H4 (cell line): ENCODE data around the gene S1PR3. TPM values are rescaled to one million over a fixed set of nuclear protein-coding genes. Genes with fewer than 3 reads are reported as not detected.

ENCODE experiments used
- DNase-seq: peaks from one replicate; pipeline ENCODE4 v3.0.0-alpha.2; 2015; ENCODE audit warnings: low spot score
- total RNA-seq: library from RNA; depleted of rRNA; stranded (reverse); fragments of >200 nt; shearing (Covaris generic); gene quantifications from 2 replicates; pipeline ENCODE4 v1.2.3, GENCODE V29; 2014; rRNA removed

The S1PR3 gene
- total RNA-seq, 1 experiment from 2014 or later = 44.8 TPM

DNA sequence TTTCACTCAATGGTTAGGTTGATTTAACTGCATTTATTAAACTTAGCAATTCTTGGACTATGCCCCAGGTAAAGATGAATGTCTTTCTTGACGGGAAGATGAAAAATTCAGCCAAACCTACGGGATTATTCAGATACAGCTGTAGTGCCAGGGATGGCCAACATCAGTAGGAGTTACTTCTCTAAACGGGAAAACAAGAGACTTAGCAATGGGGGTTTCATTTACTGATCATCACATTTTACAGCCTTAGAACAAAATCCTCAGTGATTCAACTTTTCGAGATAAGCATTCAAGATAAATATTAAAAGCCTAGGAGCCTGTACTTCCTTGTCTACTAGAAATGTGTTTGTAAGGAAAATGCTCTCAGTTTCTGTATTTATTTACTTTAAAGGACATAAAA is 46.1 kb downstream of the S1PR3 start:
- no peak for DNase-seq

DNA sequence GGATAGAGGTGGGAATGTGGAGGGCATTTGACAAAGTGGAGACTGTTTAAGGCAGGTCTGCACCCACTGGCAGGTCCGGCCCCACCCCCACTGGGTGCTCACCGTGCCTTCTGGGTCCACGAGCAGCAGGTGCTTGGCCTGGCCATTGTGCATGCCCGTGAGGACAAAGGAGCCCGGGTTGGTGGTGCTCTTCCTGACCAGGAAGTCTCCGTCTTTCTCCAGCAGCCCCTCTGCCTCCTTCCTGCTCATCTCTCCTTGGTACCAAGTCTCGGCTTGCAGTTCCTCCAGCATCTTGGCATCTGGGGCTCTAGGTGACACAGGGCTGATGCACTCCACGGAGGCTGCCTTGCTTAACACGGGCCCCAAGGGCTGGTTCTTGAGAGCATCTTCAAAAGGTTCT is 46.6 kb downstream of the S1PR3 start:
- no peak for DNase-seq

- no peak for DNase-seq
Observed at GRCh38 chr9:89038382-89039103, 47.3 kb downstream of the S1PR3 start.

GRCh38 chr9:89039104-89039465 is 47.8 kb downstream of the S1PR3 start:
- no peak for DNase-seq

- DNase-seq = no peak
Observed at GRCh38 chr9:89039664-89040063, 48.4 kb downstream of the S1PR3 start.

- DNase-seq = no peak
Observed at GRCh38 chr9:89042984-89043383, 51.7 kb downstream of the S1PR3 start.

- no peak for DNase-seq
Observed at GRCh38 chr9:89044104-89044503, 52.8 kb downstream of the S1PR3 start.

- DNase-seq = no peak
Observed at GRCh38 chr9:89044881-89045280, 53.6 kb downstream of the S1PR3 start.

DNA sequence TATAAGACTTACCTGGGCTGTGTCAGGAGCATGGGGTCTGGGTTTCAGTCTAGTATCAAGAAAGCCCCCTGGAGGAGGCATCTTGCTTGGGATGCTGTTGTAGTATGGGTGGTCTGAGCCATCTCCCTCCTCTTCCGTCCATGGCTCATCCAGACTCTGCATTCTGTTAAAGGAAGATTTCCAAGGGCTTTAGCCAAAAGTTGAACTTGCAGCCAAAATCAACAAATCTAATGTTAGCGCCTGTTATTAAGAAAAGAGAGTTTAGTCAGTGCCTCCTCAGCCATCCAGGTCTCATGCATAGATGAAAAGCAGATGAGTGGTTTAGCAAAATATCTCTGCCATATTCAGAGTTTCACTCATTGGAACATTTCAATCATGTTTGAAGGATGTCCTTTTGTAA is 55.6 kb downstream of the S1PR3 start:
- no peak for DNase-seq

- DNase-seq = no peak
Observed at GRCh38 chr9:89047667-89048066, 56.4 kb downstream of the S1PR3 start.

- DNase-seq = no peak
Observed at GRCh38 chr9:89048616-89049015, 57.3 kb downstream of the S1PR3 start.

GRCh38 chr9:89049646-89050045 is 58.4 kb downstream of the S1PR3 start:
- no peak for DNase-seq

GRCh38 chr9:89051421-89052025 is 60.3 kb downstream of the S1PR3 start:
- no peak for DNase-seq

DNA sequence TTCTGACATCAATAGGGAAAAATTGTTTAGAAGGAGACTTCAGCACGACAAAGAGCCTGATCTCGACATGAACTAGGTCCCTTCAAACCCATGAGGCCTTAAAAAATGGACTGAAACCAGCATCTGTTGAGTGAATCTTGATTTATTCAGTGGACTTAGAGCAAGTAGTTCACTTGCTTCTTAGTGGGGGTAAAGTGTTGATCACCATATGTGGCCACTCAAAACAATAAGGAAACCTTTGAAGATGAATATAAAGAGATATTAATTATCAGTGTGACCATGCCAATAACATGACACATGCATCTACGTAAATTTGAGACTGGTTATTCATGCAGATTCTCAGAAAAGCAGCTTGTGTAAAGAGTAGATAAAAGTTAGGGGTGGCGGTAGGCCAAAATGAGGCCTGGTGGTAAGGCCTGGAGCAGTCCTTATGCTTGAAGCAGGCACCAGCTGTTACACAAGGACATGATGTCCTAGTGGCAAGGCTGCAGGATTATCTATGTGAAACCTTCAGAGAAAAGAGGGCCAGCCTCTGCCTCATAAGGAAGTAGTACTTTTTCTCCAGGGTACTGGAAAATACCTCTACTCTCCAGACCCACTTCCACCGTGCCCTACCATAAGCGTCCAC is 61.3 kb downstream of the S1PR3 start:
- no peak for DNase-seq

DNA sequence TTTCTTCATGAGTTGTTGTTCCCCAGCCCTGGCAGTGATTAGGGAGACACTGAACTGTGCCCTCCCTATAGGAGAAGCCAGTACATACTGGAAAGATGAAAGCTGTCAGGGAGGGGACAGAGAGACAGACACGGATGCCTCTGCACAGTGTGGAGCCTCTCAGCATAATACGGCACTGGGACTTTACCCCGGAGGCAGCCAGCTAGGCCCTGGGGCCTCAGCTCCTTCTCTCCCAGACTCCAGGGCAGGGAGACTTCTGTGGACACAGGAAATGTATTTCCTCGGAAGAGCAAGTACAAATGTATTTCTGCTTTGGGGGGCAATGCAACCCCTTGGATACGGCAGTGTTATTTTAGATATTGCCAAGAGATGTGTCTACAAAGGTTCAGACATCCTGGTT is 62.0 kb downstream of the S1PR3 start:
- DNase-seq = no peak

Other genes with a start within 250 kb of the S1PR3 start
- gene SHC3, start 187.3 kb downstream of the S1PR3 start, total RNA-seq = 0.02 and 1.0 TPM in 2 replicates